ENCODE results near the gene CELA1.
A peak's percentile ranks its signal among the peaks of the same experiment; 100 is the strongest.
"Not testable (repeated sequence)": the region's sequence is repeated elsewhere in the genome, so short reads cannot be mapped to it uniquely, and the experiment has no call there.

CELA1 gene

GRCh38 chr12:51322452-51322851, 24.0 kb downstream of the CELA1 start:
- no peak for DNase-seq (ENCODE audit: low read depth)
- H3K4me3 ChIP-seq (ENCODE audit: low read depth, low read length), result no peak overlapping the region

DNA sequence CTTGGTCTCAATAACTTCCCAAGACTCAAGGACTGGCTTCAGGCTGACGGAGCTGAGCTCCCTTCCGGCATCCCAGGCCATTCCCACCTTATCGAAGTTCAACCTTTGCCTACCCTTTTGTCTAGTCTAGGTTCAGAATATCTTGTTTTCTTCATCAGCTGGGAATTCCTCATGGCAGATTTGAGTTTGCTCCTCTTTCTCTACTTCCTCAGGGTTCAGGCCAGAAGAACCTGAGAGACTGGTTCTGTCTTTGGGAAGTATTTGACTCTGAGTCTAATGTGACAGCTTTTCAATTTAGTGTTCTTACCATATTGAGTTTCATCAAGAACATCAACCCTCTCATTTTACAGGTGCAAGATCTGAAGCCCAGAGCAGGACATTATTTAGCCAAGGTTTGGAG, 24.6 kb downstream of the CELA1 start:
- H3K4me3 ChIP-seq (ENCODE audit: low read depth, low read length), result no peak overlapping the region
- DNase-seq (ENCODE audit: low read depth), result no peak

DNA sequence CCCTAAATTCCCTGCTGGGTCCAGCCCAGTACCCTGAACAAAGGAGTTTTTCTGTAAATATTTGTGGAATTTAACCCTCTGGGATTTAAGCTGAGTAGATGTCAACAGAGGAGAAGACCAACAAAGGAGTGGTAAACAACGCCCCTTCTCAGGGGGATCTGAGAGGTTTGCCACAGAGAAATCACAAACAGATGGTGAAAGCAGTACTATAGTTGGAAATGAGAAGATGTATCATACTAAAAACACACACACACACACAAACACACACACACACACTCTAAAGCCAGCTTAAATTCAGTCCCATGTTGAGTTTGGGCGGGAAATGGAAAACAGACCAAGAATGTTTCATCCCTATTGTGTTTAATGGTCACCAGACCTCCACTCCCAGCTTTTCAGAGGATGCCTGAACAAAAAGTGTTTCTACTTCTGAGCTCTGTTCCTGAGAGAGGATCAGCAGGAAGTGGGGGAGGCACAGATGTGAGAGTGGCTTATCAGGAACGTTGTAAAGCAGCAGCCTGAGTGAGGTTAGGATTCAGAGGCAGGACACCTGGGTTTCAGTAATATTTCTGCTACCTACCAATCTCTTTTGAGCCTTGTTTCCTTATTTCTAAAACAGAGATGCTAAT, 25.7 kb downstream of the CELA1 start:
- no peak overlapping the region for H3K4me3 ChIP-seq (ENCODE audit: low read depth, low read length)
- no peak for DNase-seq (ENCODE audit: low read depth)

GRCh38 chr12:51320311-51320694, 26.2 kb downstream of the CELA1 start:
- no peak for DNase-seq (ENCODE audit: low read depth)
- no peak overlapping the region for H3K4me3 ChIP-seq (ENCODE audit: low read depth, low read length)

- H3K4me3 ChIP-seq (ENCODE audit: low read depth, low read length), result no peak overlapping the region
- no peak for DNase-seq (ENCODE audit: low read depth)
These were observed 27.5 kb downstream of the CELA1 start for GRCh38 chr12:51318846-51319599.

- not testable (repeated sequence) for H3K4me3 ChIP-seq (ENCODE audit: low read depth, low read length); DNase-seq (ENCODE audit: low read depth)
These were observed 28.2 kb downstream of the CELA1 start for GRCh38 chr12:51318057-51318806.

DNA sequence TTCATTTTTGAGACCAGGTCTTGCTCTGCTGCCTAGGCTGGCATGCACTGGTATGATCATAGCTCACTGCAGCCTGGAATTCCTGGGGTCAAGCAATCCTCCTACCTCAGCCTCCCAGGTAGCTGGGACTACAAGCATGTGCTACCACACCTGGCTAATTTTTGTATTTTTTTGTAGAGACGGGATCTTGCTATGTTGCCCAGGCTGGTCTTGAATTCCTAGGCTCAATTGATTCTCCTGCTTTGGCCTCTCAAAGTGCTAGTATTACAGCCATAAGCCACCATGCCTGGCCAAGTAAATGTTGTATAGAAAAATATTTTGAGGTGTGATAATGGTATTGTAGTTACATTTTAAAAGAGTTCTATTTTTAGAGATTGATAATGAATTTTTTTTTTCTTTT, 35.1 kb downstream of the CELA1 start:
- H3K4me3 ChIP-seq (ENCODE audit: low read depth, low read length), result no peak overlapping the region
- DNase-seq (ENCODE audit: low read depth), result no peak

- H3K4me3 ChIP-seq (ENCODE audit: low read depth, low read length), result no peak overlapping the region
These were observed 38.6 kb downstream of the CELA1 start for GRCh38 chr12:51307655-51308593.

GRCh38 chr12:51306507-51306906, 40.0 kb downstream of the CELA1 start:
- H3K4me3 ChIP-seq (ENCODE audit: low read depth, low read length), result no peak overlapping the region
- DNase-seq (ENCODE audit: low read depth), result no peak

More at GRCh38 chr12:51307655-51308593, 38.6 kb downstream of the CELA1 start:
- DNase-seq (ENCODE audit: low read depth), result peak; percentile 65

DNA sequence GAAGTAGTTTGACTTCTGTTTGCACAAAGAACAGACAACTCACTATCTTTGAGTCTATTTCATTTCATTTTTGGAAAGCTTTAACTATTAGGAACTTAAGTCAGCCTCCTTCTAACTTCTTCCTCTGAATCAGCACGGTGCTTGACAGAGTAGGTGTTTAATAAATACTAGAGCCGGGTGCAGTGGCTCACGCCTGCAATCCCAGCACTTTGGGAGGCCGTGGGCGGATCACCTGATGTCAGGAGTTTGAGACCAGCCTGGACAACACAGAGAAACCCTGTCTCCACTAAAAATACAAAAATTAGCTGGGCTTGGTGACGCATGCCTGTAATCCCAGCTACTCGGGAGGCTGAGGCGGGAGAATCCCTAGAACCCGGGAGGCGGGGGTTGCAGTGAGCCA, 45.7 kb downstream of the CELA1 start:
- not testable (repeated sequence) for H3K4me3 ChIP-seq (ENCODE audit: low read depth, low read length); DNase-seq (ENCODE audit: low read depth)

DNA sequence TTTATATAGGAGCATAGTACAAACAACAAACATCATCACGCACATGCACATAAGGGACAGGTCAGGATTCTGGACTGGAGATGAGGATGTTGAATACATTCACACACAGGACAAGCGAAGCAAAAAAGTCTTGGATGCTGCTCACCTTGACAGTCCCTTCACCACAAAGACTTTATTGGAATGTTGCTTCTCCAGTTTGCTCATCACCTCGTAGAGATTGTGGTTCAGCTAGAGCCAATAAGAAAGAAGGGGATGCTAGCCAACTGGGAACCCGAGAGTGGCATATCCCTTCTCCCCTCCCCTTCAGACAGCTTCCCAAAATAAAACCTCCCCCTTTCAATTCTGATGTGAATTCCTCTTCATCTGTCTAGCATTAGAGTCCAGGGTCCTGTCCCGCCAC, 50.8 kb downstream of the CELA1 start:
- DNase-seq (ENCODE audit: low read depth), result no peak
- no peak overlapping the region for H3K4me3 ChIP-seq (ENCODE audit: low read depth, low read length)

- not testable (repeated sequence) for H3K4me3 ChIP-seq (ENCODE audit: low read depth, low read length); DNase-seq (ENCODE audit: low read depth)
These were observed 52.4 kb downstream of the CELA1 start for GRCh38 chr12:51294097-51294496.

DNA sequence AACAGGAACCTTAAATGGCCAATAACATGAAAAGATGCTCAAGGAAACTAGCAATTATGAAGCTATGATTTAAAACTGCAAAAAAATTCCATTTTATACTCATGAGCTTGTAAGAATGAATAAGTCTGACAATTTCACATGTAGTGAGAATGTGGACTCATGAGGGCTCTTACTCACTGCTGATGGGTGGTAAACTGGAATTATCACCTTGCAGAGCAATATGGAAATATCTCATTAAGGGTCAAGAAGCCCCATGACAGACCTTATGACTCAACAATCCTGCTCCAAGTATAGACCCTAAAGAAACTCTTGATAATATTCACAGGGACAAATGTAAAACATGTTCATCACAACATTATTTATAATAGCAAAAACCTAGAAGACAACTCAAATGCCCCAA, 52.8 kb downstream of the CELA1 start:
- H3K4me3 ChIP-seq (ENCODE audit: low read depth, low read length), result no peak overlapping the region
- no peak for DNase-seq (ENCODE audit: low read depth)

DNA sequence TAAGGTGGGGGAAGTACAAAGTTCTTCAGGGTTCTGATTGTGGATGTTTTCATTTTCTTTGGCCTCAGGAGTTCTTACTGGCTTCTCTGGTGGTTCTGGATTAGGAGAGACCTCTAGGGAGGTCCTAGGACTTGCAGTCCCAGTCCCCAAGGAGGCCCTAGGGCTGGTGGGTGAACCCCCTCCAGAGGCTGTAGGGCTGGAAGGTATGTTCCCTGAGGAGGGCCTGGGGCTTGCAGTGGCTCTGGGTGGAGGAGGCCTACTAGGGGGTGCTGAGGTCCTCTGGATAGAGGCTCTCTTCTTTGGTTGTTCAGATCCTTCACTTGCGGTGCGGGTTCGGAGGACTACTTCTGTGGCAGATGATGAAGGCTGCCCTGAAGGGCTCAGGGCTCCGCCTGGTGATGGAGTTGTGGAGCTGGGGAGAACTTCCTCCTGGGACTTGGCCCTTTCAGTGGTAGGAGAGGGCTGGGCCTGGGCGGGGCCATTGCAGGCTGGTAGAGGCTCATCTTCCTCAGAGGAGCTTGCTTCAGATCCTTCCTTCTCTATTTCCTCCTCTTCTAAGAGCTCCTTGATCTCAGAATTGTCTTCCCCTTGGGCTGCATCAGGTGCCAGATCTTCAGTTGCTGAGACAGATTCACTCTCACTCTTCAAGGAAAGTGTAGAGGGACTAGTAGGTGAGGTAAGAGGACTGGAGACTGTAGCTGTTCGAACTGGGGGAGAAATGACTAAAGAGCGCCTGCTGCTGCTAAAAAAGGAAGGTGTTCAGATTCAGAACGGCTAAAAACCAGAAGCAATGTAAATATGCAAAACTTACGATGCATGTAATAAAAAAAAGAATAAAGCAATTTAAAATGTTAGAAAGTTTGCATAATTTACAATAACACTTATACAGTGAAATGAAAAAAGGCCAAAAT, 54.6 kb downstream of the CELA1 start:
- not testable (repeated sequence) for H3K4me3 ChIP-seq (ENCODE audit: low read depth, low read length); DNase-seq (ENCODE audit: low read depth)

GRCh38 chr12:51285843-51286242, 60.6 kb downstream of the CELA1 start:
- no peak overlapping the region for H3K4me3 ChIP-seq (ENCODE audit: low read depth, low read length)
- DNase-seq (ENCODE audit: low read depth), result no peak

- H3K4me3 ChIP-seq (ENCODE audit: low read depth, low read length), result no peak overlapping the region
- DNase-seq (ENCODE audit: low read depth), result no peak
These were observed 65.1 kb downstream of the CELA1 start for GRCh38 chr12:51281202-51281924.

All from skeletal muscle cell (primary cell).